Endothelial cell of umbilical vein (primary cell): ENCODE results near the gene ZNF316. TPM values are rescaled to one million over a fixed set of nuclear protein-coding genes. Genes with fewer than 3 reads are reported as not detected.

ENCODE experiments used
- BruUV-seq: library from RNA; stranded (reverse); fragments of 400-500 nt; replicated peaks from 2 replicates; lab custom pipeline; 2021; lab: Mats Ljungman, UMichigan
- CTCF ChIA-PET: fragments of 300-600, 350-600 bp; sonication (Branson Sonifier 250); formaldehyde crosslinking; loops from one replicate; lab custom pipeline; 2021; ENCODE audit warnings: antibody characterized with exemption, inconsistent platforms; lab: Charles Lee
- POLR2A ChIA-PET: fragments of 300-600, 350-600 bp; sonication (Branson Sonifier 250); formaldehyde crosslinking; loops from one replicate; lab custom pipeline; 2021; ENCODE audit warnings: antibody characterized with exemption, inconsistent platforms; lab: Charles Lee
- DNase-seq: peaks from one replicate; pipeline ENCODE4 v3.0.0-alpha.2; 2011; ENCODE audit warnings: low read depth, low spot score
- FAIRE-seq: peaks from 2 replicates; lab custom pipeline; 2011; peaks lifted over from hg19 to GRCh38; lab: Jason Lieb, UNC
- H2AFZ ChIP-seq: 2 replicates; pipeline ENCODE4 v1.6.0; 2012; ENCODE audit warnings: low read depth, low read length, control low read depth, inconsistent platforms
- H3K27ac ChIP-seq: 2 replicates; pipeline ENCODE4 v1.5.1; 2011; ENCODE audit warnings: low read depth, mild to moderate bottlenecking, control low read depth, low read length, moderate library complexity; ENCODE audit not compliant: insufficient read depth
- H3K27me3 ChIP-seq, 2 experiments: 2 replicates each; pipeline versions ENCODE4 v1.6.0 to v1.6.1; 2011; ENCODE audit warnings: low read length in 2 of 2, mixed read lengths in 1 of 2; ENCODE audit not compliant: control insufficient read depth in 2 of 2, insufficient read depth in 2 of 2
- H3K36me3 ChIP-seq, 2 experiments: 2 replicates in 1 of 2; 3 replicates in 1 of 2; pipeline ENCODE4 v1.5.1; 2011; ENCODE audit warnings: low read length in 2 of 2, mild to moderate bottlenecking in 1 of 2, moderate library complexity in 1 of 2; ENCODE audit not compliant: control insufficient read depth in 2 of 2, insufficient read depth in 2 of 2; ENCODE audit errors: extremely low read depth in 1 of 2
- H3K4me1 ChIP-seq: 3 replicates; pipeline ENCODE4 v1.5.1; 2011; ENCODE audit warnings: mild to moderate bottlenecking, low read length; ENCODE audit not compliant: control insufficient read depth, insufficient read depth; ENCODE audit errors: extremely low read depth
- H3K4me2 ChIP-seq: 2 replicates; pipeline ENCODE4 v1.6.1; 2011; ENCODE audit warnings: low read length, control low read depth, mixed read lengths; ENCODE audit not compliant: insufficient read depth
- H3K4me3 ChIP-seq, 3 experiments: fragments of 200-600 bp in 1 of 3; sonication (generic), shearing (Covaris generic) in 1 of 3; replicated peaks in 1 of 3; 2 replicates each; pipeline ENCODE4 v1.5.1; 2011 to 2016; ENCODE audit warnings: control low read depth in 3 of 3, low read length in 3 of 3, mild to moderate bottlenecking in 2 of 3, inconsistent platforms in 1 of 3, low read depth in 1 of 3, moderate library complexity in 1 of 3; ENCODE audit not compliant: insufficient read depth in 1 of 3
- H3K79me2 ChIP-seq: 2 replicates; pipeline ENCODE4 v1.6.0; 2012; ENCODE audit warnings: low read length, inconsistent platforms; ENCODE audit not compliant: control insufficient read depth, insufficient read depth
- H3K9ac ChIP-seq: replicated peaks from 2 replicates; pipeline ENCODE3; 2011; ENCODE audit warnings: low read length, control low read depth; ENCODE audit not compliant: insufficient read depth; ENCODE audit errors: extremely low read depth
- H3K9me1 ChIP-seq: replicated peaks from 3 replicates; pipeline ENCODE4 v1.6.0; 2011; ENCODE audit warnings: mild to moderate bottlenecking, low read length; ENCODE audit not compliant: control insufficient read depth, insufficient read depth; ENCODE audit errors: extremely low read depth
- H3K9me3 ChIP-seq: replicated peaks from 2 replicates; pipeline ENCODE4 v1.5.1; 2012; ENCODE audit warnings: low read length, inconsistent platforms; ENCODE audit not compliant: control insufficient read depth, insufficient read depth
- H4K20me1 ChIP-seq: replicated peaks from 2 replicates; pipeline ENCODE3; 2011; ENCODE audit warnings: mild to moderate bottlenecking, low read length; ENCODE audit not compliant: control insufficient read depth, insufficient read depth; ENCODE audit errors: extremely low read depth
- CTCF ChIP-seq, 2 donors: IDR thresholded peaks; 1 replicate in 1 of 2; 2 replicates in 1 of 2; pipeline ENCODE4 v1.5.1; 2011; ENCODE audit warnings: low read length in 2 of 2, mild to moderate bottlenecking in 2 of 2, moderate library complexity in 2 of 2, control low read depth in 1 of 2, inconsistent platforms in 1 of 2, low read depth in 1 of 2; ENCODE audit not compliant: insufficient read depth in 1 of 2; ENCODE audit errors: extremely low read depth in 1 of 2
- EZH2 ChIP-seq: IDR thresholded peaks from 2 replicates; pipeline ENCODE4 v1.6.1; 2012; ENCODE audit warnings: borderline replicate concordance, low read depth, mild to moderate bottlenecking, moderate library complexity, low read length, inconsistent platforms; ENCODE audit not compliant: severe bottlenecking
- FOS ChIP-seq: IDR thresholded peaks from 2 replicates; pipeline ENCODE4 v1.6.1; 2011; ENCODE audit warnings: mild to moderate bottlenecking, low read length, moderate library complexity, borderline replicate concordance; ENCODE audit not compliant: insufficient read depth
- GATA2 ChIP-seq: IDR thresholded peaks from 2 replicates; pipeline ENCODE4 v1.7.0; 2011; ENCODE audit warnings: low read depth, mild to moderate bottlenecking, moderate library complexity, mixed read lengths, low read length; ENCODE audit not compliant: insufficient read length, insufficient read depth
- JUN ChIP-seq: IDR thresholded peaks from 2 replicates; pipeline ENCODE4 v1.6.1; 2011; ENCODE audit warnings: borderline replicate concordance, low read depth; ENCODE audit not compliant: insufficient read length, insufficient read depth
- MAX ChIP-seq: IDR thresholded peaks from 2 replicates; pipeline ENCODE4 v1.6.1; 2011; ENCODE audit not compliant: insufficient read depth, insufficient read length
- MYC ChIP-seq: IDR thresholded peaks from one replicate; pipeline ENCODE4 v1.6.1; 2011; ENCODE audit warnings: mild to moderate bottlenecking, low read depth, low read length
- POLR2A ChIP-seq: IDR thresholded peaks from 2 replicates; pipeline ENCODE4 v1.6.1; 2012; ENCODE audit warnings: low read depth, mild to moderate bottlenecking, control low read depth, low read length
- POLR2AphosphoS5 ChIP-seq: IDR thresholded peaks from 2 replicates; pipeline ENCODE4 v1.6.1; 2012; ENCODE audit warnings: low read depth, mild to moderate bottlenecking, control low read depth, low read length, moderate library complexity; ENCODE audit not compliant: insufficient read depth
- dilution Hi-C: fragments of 300-500 bp; cut with MboI; formaldehyde crosslinking; loops from one replicate; pipeline ENCODE4 v1.15.0; 2019; ENCODE audit warnings: low sequenced_read_pairs; ENCODE audit not compliant: extremely low pct_ligation_motif_present
- intact Hi-C: fragments of 100-400 bp; cut with micrococcal nuclease; formaldehyde crosslinking; loops from one replicate; pipeline ENCODE4 v1.10.0; 2022
- polyA plus RNA-seq, 4 experiments: library from polyadenylated mRNA; depleted of rRNA in 3 of 4; stranded (reverse) in 3 of 4; unstranded in 1 of 4; fragments of >200 nt; gene quantifications; 2 replicates each; pipeline versions ENCODE4 v1.2.1 to v1.2.3, GENCODE V29; 2011 to 2012; ENCODE audit warnings: missing spikeins in 1 of 4
- total RNA-seq: library from RNA; stranded (reverse); gene quantifications from 2 replicates; pipeline ENCODE4 v1.2.3, GENCODE V29; 2021

The ZNF316 gene
- total and polyA plus RNA-seq, 2 donors (not counting 3 experiments of a cell fraction or from before 2014, with no cell fraction given) = 7.7 to 23.8 TPM

GRCh38 chr7:6608794-6609193, 28.3 kb upstream of the ZNF316 start:
- Histone ChIP-seq H3K4me2 (no peak overlapping the region), H3K9ac (no peak overlapping the region), H3K9me3 (no peaks in the 10 kb centered on the region), H3K9me1 (no peaks in the 10 kb centered on the region), H3K27me3 (peaks cover 3 to 5% of the 10 kb centered on the region in 2 experiments), H4K20me1 (no peaks in the 10 kb centered on the region), H3K4me3 (no peak overlapping the region), H3K27ac (no peak overlapping the region), H3K79me2 (no peaks in the 10 kb centered on the region), H3K4me1 (no peaks in the 10 kb centered on the region), H3K36me3 (peaks cover 0 to 4% of the 10 kb centered on the region in 2 experiments), H2AFZ (no peak overlapping the region)
- FAIRE-seq (no peak), DNase-seq (no peak)
- CTCF ChIA-PET = no interaction called here
- dilution Hi-C loops = no loop called here
- POLR2A ChIA-PET = no interaction called here
- TF ChIP-seq CTCF (IDR thresholded peaks at IDR 0.05; ENCODE audit: extremely low read depth in 1 of 2, insufficient read depth in 1 of 2, low read depth in 1 of 2, low read length in 2 of 2) = no peak
- no peak for TF ChIP-seq FOS
- no peak for TF ChIP-seq MAX
- TF ChIP-seq MYC = no peak
- no peak for TF ChIP-seq GATA2
- TF ChIP-seq POLR2A = no peak
- no peak for TF ChIP-seq POLR2AphosphoS5
- no peak for TF ChIP-seq EZH2
- no peak for TF ChIP-seq JUN
- intact Hi-C loops = no loop called here
- no TSS peak for BruUV-seq
